ENCODE results near the gene CES2. TPM values are rescaled to one million over a fixed set of nuclear protein-coding genes. Genes with fewer than 3 reads are reported as not detected.

The CES2 gene
- total and polyA plus RNA-seq, 2 donors (not counting 3 experiments of a cell fraction or from before 2014, with no cell fraction given) = 19.1 to 28.8 TPM

DNA sequence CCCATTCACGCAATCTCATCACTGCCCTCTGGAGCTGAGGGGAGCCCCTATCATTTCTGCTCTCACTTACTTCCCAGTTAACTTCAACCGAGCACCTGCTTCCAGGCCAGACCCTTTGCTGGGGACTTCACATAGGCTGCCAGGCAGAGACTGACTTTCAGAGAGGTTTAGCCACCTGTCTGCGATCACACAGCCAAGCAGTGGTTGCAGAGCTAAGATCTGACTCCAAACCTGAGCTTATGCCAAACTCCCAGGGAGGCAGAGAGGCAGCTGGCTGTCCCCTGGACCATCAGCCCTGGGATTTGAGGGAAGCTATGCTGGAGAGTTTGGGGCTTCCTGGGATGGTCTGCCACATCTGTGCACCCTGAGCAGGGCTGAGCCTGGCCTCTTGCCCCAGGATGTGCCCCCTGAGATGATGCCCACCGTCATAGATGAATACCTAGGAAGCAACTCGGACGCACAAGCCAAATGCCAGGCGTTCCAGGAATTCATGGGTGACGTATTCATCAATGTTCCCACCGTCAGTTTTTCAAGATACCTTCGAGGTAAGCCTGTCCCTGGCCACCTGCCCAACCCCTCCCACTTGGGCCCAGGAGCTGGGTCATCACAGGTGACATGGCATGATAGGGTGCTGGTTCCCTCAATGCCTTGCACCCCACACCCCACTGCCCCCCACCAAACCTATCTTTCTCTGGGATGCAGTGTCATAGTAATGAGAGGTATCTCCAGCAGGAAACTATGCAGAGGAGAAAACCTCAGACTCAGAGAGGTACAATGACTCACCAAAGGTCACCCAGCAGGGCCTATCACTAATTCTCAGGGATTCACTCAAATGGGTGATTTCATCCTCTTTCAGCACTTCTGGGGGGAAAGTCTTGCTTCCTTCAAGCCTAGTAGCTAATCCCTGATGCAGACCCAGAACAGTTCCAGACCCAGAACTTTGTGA is 35.7 kb downstream of the CES2 start:
- no peak for FAIRE-seq
- H3K27ac ChIP-seq (ENCODE audit: insufficient read depth, low read depth, low read length) = no peak overlapping the region
- no peaks in the 10 kb centered on the region for H3K4me1 ChIP-seq (ENCODE audit: control insufficient read depth, extremely low read depth, insufficient read depth, low read length)
- H3K9me1 ChIP-seq (replicated peaks; ENCODE audit: control insufficient read depth, extremely low read depth, insufficient read depth, low read length) = no peaks in the 10 kb centered on the region
- no peaks in the 10 kb centered on the region for H4K20me1 ChIP-seq (replicated peaks; ENCODE audit: control insufficient read depth, extremely low read depth, insufficient read depth, low read length)
- intact Hi-C loops (cut with micrococcal nuclease) (no loop called here), dilution Hi-C loops (cut with MboI; ENCODE audit: extremely low pct_ligation_motif_present, low sequenced_read_pairs) (no loop called here)
- DNase-seq (ENCODE audit: low read depth, low spot score) = no peak
- H3K79me2 ChIP-seq (ENCODE audit: control insufficient read depth, insufficient read depth, low read length) = no peaks in the 10 kb centered on the region
- no peaks in the 10 kb centered on the region for H3K36me3 ChIP-seq (ENCODE audit: control insufficient read depth in 2 of 2, extremely low read depth in 1 of 2, insufficient read depth in 2 of 2, low read length in 2 of 2)
- no peak overlapping the region for H2AFZ ChIP-seq (ENCODE audit: low read depth, low read length)
- no peaks in the 10 kb centered on the region for H3K9me3 ChIP-seq (replicated peaks; ENCODE audit: control insufficient read depth, insufficient read depth, low read length)
- BruUV-seq (replicated peaks) = no TSS peak
- H3K4me2 ChIP-seq (ENCODE audit: insufficient read depth, low read length) = no peak overlapping the region
- ChIA-PET CTCF (interaction anchor here (1.1 to 2.9 kb wide), 3 partner anchors 10 to 184 kb away, joined by 3 to 16 read pairs (median 5); partner anchors contain the start of gene CES3), POLR2A (no interaction called here)
- TF ChIP-seq FOS (IDR thresholded peaks at IDR 0.05; ENCODE audit: borderline replicate concordance, insufficient read depth, low read length) (no peak), POLR2A (IDR thresholded peaks at IDR 0.05; ENCODE audit: low read depth, low read length) (no peak), POLR2AphosphoS5 (IDR thresholded peaks at IDR 0.05; ENCODE audit: insufficient read depth, low read depth, low read length) (no peak), GATA2 (IDR thresholded peaks at IDR 0.05; ENCODE audit: insufficient read depth, insufficient read length, low read depth, low read length) (no peak), JUN (IDR thresholded peaks at IDR 0.05; ENCODE audit: borderline replicate concordance, insufficient read depth, insufficient read length, low read depth) (no peak), MYC (IDR thresholded peaks at IDR 0.05; ENCODE audit: low read depth, low read length) (no peak), EZH2 (IDR thresholded peaks at IDR 0.05; ENCODE audit: borderline replicate concordance, low read depth, low read length, severe bottlenecking) (no peak)
- TF ChIP-seq, protein P1, sequence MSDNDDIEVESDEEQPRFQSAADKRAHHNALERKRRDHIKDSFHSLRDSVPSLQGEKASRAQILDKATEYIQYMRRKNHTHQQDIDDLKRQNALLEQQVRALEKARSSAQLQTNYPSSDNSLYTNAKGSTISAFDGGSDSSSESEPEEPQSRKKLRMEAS (IDR thresholded peaks at IDR 0.05; ENCODE audit: insufficient read depth, insufficient read length) = no peak
- TF ChIP-seq, protein P2, sequence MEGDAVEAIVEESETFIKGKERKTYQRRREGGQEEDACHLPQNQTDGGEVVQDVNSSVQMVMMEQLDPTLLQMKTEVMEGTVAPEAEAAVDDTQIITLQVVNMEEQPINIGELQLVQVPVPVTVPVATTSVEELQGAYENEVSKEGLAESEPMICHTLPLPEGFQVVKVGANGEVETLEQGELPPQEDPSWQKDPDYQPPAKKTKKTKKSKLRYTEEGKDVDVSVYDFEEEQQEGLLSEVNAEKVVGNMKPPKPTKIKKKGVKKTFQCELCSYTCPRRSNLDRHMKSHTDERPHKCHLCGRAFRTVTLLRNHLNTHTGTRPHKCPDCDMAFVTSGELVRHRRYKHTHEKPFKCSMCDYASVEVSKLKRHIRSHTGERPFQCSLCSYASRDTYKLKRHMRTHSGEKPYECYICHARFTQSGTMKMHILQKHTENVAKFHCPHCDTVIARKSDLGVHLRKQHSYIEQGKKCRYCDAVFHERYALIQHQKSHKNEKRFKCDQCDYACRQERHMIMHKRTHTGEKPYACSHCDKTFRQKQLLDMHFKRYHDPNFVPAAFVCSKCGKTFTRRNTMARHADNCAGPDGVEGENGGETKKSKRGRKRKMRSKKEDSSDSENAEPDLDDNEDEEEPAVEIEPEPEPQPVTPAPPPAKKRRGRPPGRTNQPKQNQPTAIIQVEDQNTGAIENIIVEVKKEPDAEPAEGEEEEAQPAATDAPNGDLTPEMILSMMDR (IDR thresholded peaks at IDR 0.05; ENCODE audit: extremely low read depth in 1 of 2, insufficient read depth in 1 of 2, low read depth in 1 of 2, low read length in 2 of 2) = no peak
- peaks cover 2 to 3% of the 10 kb centered on the region in 2 experiments for H3K27me3 ChIP-seq (ENCODE audit: control insufficient read depth in 2 of 2, insufficient read depth in 2 of 2, low read length in 2 of 2)
- no peak overlapping the region for H3K4me3 ChIP-seq (replicated peaks in 1 of 3; ENCODE audit: insufficient read depth in 1 of 3, low read depth in 1 of 3, low read length in 3 of 3)
- no peak overlapping the region for H3K9ac ChIP-seq (replicated peaks; ENCODE audit: extremely low read depth, insufficient read depth, low read length)

Measured in endothelial cell of umbilical vein (primary cell).